ENCODE results near the gene RABEP1.

RABEP1 gene

DNA sequence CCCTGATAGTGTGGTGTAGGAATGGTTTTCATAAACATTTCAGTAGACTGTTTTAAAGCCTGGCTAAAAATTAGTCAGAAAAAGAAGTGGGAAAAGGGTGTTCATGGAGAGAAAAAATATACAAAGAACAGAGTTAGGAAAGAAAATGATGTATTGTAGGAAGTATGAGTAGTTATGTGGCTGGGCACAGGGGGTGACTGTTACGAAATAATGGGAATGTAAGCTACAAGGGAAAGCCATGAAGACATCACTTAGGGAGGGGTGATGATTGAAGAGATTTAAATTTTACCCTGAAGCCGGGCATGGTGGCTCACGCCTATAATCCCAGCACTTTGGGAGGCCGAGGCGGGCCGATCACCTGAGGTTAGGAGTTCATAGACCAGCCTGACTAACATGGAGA is 82.1 kb downstream of the RABEP1 start:
- DNase-seq (ENCODE audit: low spot score), result no peak

DNA sequence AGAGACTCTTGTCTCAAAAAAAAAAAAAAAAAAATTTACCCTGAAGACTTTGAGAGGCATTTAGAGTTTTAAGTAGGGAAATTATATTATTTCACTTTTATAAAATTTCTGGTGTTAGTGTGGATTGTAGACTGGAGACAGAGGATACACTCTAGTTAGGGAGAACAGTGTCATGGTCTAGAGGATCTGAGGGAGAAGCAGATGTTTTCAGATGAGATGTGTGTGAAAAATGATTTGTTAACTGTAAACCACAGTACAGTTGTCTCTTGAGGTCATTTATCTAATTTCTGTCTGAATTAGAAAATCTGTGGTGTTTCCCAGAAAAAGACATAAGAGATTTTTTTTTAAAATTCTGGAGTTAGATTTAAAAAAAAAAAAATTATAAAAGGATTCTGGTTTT is 82.6 kb downstream of the RABEP1 start:
- no peak for DNase-seq (ENCODE audit: low spot score)

DNA sequence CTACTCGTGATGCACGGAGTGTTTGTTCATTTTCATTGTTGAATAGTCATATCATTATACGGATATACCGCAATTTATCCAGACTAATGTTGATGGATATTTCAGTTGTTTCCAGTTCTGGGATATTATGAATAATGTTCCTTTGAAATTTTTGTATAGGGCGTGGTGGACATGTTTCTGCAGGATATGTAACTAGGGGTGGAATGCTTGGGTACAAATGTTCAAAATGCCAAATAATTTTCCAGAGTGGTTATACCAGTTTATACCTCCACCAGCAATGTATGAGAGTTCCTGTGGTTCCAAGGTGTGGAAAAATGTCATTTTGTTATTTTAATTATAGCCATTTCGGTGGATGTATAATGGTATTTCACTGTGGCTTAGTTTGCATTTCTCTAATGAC is 83.7 kb downstream of the RABEP1 start:
- no peak for DNase-seq (ENCODE audit: low spot score)

DNA sequence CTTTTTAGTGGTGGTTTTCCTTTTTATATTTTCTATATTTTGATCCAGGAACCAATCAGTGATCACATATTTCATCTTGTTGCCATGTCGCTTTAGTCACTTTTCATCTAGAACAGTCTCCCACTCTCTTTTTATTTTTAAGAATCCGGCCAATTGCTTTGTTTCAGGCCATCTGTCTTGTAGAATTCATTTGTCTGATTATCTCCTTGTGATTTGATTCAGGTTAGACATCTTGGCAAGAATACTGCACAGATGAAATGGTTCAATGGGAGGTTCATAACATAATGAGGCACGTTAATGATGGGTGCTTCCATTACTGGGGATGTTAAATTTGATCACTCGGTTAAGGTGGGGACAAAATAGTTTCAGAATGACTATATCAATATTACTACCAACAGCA is 88.3 kb downstream of the RABEP1 start:
- no peak for DNase-seq (ENCODE audit: low spot score)

DNA sequence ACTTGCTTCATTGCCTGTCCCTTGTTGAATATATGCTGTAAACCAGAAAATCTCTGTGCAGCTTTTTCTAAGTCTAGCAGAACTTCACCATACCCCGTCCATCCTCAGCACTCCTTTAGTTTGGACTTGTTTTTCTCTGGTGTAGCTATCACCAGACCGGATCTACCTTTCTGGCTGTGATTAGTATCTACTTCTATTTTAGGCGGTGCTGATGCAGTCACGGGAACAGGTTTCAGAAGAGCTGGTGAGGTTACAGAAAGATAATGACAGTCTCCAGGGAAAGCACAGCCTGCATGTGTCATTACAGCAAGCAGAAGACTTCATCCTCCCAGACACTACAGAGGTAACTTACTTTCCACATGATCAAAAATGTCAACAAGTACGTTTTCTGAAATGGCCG is 91.0 kb downstream of the RABEP1 start:
- no peak for DNase-seq (ENCODE audit: low spot score)

DNA sequence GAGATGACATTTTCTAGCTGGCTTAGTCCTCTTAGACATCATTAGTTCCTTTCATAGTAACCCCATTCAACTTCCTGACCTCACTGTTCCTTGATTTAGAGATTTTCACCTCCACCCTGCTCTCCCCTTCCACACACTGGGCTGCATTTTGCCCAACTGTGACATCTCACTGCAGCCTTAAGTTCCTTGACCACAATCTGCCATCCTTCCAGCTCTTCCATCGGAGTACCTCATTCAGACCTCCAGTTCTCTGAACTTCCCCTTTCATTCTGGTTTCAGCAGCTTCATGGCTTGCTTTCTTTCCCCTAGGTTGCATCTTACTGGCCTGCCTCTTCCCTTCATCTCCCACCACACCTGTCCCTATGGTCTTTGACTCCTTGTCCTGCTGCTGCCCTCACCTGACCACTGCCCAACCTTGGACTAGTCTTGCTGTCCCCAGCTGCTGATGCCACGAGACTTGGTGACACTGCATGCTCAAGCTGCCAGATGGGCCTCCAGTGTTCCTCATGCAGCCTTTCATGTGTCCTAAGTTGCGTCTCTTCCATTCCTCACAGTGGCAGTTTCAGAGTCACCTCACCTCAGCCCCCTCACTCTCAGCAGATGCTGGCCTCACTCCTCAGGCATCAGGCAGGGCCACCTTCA is 96.6 kb downstream of the RABEP1 start:
- no peak for DNase-seq (ENCODE audit: low spot score)

DNA sequence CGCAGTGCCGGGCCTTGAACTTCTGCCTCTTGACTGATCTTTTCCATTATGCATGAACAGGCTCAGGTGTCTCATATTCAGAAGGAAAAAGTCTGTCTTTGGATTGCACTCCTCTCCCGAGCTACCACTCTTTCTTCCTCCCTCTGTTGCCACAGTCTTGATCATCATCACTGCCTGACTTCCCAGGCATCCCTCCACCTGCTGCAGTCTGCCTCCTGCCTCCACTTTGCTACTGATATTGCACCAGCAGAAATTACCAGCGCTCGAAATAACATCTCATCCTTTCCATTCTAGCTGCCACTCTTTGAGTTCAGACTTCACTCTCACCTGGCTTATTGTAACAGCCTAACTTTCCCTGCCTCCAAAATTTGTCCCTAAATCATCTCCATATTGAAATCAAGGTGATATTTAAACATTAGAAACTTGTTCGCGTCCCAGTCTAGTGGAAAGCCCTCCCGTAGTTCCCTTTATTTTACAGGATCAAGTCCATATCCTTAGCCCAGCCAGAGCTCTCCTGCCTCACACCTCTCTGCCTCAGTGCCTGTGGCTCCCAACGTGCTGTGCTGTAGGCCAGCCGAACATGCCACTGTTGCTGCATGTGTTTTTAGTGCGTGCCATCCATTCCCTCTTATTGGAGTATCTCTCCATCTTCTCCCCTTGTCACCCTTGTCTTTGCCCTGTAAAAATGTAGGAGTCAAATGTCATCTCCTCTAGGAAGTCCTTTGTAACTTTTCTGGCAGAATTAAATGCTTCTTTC is 97.4 kb downstream of the RABEP1 start:
- no peak for DNase-seq (ENCODE audit: low spot score)

DNA sequence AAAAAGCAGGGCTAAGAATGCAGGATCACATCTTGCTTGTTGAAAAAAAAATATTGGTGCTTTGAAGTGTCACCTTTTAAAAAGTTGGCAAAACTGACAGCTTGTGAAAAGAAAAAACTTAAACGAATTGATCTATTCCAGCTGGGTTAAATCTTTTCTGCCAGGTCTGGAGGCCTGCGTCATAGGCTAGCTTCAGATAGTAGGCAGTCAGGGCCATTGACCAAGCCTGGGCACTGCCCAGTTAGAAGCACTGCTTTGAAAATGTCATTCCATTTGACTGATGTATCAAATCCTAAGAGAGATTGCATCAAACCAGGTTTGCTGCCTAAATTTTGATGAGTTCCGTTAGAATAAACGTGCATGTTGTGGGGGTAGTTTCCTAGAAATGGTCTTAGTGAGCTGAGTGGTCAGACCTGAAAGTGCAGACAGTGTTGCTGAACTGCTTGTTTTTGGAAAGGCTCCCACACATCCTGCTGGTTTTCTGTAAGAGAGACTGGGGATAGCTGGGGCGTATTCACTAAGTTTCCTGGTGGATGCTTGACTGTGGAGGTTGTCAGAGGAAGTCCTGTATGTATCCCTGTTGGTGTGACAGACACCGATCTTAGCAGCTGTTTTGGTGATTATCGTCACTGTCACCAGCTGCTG is 98.5 kb downstream of the RABEP1 start:
- no peak for DNase-seq (ENCODE audit: low spot score)

DNA sequence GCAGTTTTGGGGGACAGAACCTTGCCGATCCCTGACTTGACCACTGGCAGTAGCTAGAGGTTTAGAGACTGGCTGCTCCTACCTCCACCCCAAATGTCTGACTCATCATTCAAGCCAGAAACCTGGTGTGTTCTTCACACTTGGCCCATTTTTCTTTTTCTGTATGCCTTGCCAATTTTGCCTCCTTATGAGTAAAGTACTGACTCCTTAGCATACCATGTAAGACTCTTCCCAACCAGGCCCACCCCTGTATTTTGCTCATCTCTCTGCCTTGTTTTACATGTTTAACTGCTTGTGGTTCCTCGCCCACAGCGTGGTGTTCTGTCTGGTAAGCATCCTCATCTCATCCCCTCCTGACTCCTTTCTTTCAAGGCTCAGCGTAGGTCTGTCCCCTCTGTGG is 99.5 kb downstream of the RABEP1 start:
- no peak for DNase-seq (ENCODE audit: low spot score)

DNA sequence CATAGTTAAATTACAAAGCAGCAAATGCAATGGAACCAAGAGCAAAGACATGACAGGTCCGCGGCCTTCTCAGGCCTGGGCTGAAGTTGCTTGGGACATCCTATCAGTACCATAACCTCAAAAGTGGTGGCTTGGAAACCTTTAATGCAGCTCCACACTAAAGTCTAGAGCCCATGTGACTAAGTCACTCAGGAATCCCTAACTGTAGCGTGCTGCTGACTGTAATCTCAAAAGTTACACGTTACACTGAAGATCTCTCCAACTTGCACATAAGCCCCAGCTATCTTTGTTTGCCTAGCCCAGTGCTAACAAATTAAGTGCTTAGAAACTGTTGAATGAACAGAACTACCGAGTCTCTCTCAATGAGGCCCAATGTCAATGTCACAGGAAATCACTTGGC is 109.6 kb downstream of the RABEP1 start:
- no peak for DNase-seq (ENCODE audit: low spot score)

DNA sequence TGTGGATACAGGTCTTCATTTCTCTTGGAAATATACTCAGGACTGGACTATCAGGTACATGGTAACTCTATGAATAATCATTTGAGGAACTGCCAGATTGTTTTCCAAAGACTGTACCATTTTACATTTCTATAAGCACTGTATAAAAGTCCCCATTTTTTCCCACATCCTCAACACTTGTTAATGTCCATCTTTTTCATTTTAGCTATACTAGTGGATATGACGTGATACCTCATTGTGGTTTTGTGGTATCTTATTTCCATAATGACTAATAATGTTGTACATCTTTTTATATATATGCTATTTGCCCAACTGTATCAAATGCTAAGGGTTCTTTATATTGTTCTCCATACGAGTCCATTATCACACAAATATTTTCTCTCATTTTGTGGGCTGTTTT is 114.5 kb downstream of the RABEP1 start:
- DNase-seq (ENCODE audit: low spot score), result no peak

DNA sequence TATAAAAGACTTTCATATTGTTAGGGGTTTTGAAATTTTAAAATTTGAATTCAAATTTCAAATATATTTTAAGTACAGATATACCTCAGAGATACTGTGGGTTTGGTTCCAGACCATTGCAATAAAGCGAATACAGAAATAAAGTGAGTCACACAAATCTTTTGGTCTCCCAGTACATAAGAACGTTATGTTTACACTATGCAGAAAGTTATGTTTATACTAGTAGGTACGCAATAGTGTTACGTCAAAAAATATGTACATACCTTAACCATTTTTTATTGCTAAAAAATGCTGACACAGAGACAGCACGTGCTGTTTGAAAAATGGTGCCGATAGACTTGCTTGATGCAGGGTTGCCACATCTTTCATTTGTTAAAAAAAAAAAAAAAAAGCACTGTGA is 117.7 kb downstream of the RABEP1 start:
- no peak for DNase-seq (ENCODE audit: low spot score)

DNA sequence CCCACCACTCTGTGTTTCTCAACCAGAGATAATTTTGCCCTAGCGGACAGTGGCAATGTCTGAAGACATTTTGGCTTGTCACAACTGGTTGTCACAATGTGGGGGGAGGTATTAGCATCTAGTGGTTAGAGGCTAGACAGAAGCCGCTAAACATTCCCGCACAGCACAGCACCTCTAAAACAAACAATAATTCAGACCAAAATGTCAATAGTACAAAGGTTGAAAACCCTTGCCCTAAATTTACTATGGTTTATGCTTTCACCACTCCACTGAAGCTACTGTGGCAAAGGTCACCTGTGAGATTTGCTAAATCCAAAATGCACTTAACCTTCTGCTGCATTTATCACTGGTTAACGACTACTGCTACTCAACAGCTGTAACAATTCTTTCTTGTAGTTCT is 123.3 kb downstream of the RABEP1 start:
- no peak for DNase-seq (ENCODE audit: low spot score)

DNA sequence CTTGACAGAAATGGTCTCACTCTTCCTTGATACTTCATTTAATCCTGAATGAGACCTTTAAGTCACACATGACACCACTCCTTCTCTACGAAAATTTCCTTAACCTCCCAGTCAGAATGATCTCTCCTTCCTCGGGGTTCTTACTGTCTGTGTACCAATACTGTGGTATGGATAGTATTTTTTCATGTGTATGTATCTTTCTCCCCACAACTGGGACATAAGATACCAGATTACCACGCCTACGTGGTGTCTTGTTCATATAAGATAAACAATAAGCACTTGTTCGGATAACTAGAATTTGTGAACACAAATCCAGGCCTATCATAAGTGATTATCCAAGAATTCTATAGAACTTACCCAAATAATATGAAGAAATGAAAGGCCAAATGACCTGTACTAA is 126.1 kb downstream of the RABEP1 start:
- DNase-seq (ENCODE audit: low spot score), result no peak

DNA sequence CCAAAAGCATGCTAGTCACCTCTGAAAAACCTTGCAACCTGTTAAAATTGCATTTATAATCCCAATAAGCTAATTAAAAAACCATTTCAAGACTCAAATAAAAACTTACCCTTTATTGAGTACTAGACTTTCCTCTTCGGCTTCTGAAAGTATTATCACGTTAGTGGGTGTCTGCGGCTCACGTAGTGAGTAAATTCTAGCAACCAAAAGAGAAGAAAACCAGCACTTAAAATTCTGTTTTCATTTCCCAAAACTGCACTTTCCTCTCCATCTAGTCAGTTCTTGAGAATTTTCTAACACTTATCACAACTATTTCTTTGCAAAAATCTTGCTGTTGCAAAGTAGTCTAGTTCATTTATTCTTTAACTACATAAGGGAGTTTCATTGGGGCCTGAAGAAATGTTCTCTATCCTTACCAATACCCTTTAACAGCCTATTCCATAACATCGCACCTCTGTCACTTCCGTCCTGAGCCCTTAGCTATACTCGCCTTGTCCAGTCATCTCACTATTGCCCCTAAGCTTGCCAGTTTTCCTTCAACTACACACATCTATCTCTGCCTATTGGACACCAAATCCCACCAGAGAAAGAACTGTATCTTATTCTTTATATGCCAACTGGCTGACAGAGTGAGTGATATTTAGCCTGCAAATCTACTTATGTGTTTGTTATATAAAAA is 128.6 kb downstream of the RABEP1 start:
- no peak for DNase-seq (ENCODE audit: low spot score)

DNA sequence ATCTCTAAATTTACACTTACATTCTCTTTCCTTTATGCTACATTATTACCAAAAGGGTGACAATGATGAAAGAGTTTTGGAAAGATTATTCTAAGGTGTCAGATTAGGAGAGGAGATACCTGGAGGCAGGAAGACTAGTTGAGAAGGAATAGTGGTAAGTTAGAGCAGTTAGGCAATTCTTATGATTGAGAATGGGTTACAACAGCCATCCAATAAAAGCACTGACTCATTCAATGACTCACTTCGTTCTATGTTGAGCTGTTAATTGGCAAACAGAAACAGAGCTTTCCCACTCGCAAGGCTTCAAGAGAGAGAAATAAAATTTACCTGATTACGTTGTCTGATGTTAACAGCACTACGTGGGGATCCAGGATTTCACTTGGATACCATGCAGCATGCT is 131.6 kb downstream of the RABEP1 start:
- no peak for DNase-seq (ENCODE audit: low spot score)

DNA sequence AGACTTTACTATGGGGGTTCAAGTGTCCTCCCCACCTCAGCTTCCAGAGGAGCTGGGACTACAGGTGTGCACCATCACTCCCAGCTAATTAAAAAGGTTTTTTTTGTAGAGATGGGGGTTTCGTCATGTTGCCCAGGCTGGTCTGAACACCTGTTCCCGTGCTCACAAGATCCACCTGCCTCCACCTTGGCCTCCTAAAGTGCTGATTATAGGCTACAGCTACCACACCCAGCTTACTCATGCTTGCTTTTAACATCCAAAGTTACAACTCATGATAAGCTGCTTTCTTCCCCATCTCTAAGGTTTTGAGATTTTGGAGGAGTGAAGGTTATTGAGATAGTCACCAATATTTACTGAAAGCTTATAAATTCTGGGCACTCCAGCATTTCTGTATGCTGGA is 134.8 kb downstream of the RABEP1 start:
- no peak for DNase-seq (ENCODE audit: low spot score)

DNA sequence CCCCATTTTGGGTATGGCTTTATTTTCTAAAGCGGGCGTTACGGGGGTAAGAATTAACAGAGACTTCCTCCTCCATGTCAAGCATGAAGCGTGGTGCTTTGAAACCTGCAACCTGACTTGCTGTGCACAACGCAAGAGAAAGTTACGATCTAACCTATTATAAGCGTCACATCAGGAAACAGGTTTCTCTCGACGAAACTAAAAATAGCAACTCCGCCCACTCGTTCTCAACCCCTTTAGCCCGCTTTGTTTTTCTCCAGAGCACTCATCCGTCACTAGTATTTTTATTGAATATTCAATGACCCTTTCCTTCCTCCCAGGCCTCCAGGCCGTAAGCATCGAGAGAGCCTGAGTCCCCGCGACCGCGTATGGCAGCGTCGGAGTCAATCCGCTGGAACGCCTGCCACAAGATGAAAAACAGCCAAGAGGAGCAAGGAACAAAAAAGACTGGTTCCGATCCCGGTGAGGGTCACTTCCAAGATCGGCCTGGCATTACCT is 136.8 kb downstream of the RABEP1 start:
- peak; percentile 91 for DNase-seq (ENCODE audit: low spot score)

DNA sequence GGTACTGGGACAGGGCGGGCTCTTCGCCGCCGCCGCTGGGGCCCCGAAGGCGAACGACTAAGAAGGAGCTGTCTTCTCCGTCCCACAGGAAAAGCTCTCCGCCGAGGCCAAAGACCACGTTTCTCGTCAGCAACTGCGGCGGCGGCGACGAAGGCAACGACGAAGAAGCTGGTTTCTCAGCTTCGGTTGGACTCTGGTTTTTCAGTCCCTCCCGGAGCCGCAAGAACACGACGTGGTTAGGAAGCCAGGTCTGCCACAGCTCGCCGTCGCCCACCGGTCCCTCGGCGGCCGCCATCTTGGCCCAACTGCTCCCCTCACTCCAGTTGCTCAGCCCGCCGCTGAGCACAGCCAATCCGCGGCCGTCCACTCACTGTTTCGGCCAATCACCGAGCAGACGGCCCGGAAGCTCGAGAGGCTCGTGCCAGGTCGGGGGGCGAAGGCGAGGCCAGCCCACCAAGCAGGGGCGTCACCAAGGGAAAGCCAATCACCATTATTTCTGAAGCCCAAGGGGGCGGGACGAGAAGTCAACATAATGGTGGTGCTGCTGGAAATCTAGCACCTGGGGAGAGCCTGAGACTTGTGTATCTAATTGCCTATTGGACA is 137.4 kb downstream of the RABEP1 start, which contains the start of gene NUP88:
Gene NUP88 (minus strand): TSS at position 307 of the 603 bp plus-strand sequence. CDS start 12 bp downstream, at position 295.
- DNase-seq (ENCODE audit: low spot score), result peak; percentile 96

DNA sequence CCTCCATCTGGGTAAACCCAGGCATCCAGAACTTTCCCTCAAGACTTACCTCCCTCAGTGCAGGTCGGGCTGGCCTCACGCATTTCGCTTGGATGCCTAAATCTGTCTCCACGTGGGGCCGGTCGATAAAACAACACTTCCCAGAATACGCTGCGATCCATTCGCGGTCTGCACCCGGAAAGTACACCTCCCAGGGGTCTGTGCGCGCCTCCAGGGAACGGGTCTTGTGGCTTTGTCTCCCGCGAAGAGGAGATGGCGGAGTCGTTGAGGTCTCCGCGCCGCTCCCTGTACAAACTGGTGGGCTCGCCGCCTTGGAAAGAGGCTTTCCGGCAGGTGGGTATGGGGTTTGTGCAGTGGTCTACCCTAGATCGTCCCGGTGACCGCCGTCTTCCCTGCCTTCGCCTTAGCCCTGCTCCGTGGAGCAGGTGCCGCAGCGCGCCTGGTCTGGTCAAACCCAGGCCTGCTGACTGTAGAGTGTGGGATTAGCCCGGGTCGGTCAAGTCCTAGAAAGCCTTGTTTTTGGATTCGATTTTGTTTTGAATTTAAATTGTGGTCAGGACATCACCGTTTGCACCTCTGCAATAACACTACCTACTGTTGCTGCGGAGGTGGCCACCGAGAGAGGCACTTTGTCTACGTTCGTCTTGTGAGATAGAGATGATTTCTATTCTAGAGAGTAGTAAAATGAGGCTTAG is 138.0 kb downstream of the RABEP1 start, which contains the start of gene RPAIN:
Gene RPAIN (plus strand): TSS at position 224 of the 695 bp plus-strand sequence. CDS start 29 bp downstream, at position 253.
- DNase-seq (ENCODE audit: low spot score), result no peak

DNA sequence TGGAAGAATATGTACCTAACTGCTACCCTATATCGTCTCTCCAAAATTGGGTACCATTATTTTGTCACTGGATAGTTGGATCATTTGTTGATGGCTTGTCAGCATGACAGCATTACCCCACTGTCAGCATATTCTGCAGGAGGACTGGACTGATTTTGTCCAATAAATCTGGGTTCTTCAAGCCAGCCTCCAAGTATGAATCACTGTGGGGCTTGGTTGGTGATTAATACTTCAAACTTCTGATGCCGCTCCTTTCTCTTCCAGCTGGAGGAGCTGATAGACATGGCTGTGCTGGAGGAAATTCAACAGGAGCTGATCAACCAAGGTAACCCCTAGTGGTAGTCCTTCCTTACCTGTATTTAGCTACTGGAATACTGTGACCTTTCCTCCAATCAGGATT is 140.4 kb downstream of the RABEP1 start:
- no peak for DNase-seq (ENCODE audit: low spot score)
